GM12892 (cell line): ENCODE data around the gene CNGB1.

ENCODE experiments used
- POLR2A ChIP-seq: IDR thresholded peaks from 2 replicates; pipeline ENCODE4 v1.6.1; 2011; ENCODE audit warnings: low read depth, low read length, control low read depth
- POLR2AphosphoS5 ChIP-seq: IDR thresholded peaks from 2 replicates; pipeline ENCODE4 v1.6.1; 2011; ENCODE audit warnings: low read depth, low read length, control low read depth
- TAF1 ChIP-seq: IDR thresholded peaks from 2 replicates; pipeline ENCODE4 v1.6.1; 2011; ENCODE audit warnings: low read depth, mild to moderate bottlenecking, control low read depth, low read length, borderline replicate concordance

DNA sequence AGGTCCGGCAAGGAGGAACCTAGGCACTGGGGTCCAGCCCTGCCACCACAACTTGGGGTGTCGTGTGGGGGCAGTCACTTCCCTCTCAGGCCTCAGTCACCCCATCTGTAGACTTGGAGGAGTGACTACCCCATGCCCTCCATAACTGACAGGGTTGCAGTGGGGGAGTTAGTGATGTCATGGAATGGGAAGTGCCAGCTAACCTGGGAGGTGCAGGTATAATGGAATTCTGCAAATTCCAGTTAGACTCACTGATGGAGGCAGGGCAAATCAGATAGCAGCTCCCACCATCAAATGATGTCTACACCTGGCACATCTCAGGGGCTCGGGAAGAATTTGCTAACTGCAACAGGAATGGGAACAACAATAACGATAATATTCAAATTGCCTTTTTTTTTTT, 72.9 kb downstream of the CNGB1 start:
- no peak for TF ChIP-seq TAF1
- TF ChIP-seq POLR2A = no peak
- no peak for TF ChIP-seq POLR2AphosphoS5
